Measurements from ENCODE around the gene ARMC2. TPM values are rescaled to one million over a fixed set of nuclear protein-coding genes. Genes with fewer than 3 reads are reported as not detected.
"Not testable (repeated sequence)": the region's sequence is repeated elsewhere in the genome, so short reads cannot be mapped to it uniquely, and the experiment has no call there.

The ARMC2 gene
- total RNA-seq, 4 donors from 2014 or later = 3.1 to 11.1 (median 5.7) TPM

GRCh38 chr6:108883172-108883571 is 35.0 kb downstream of the ARMC2 start:
- TF ChIP-seq CTCF (IDR thresholded peaks at IDR 0.05) = no peak
- no peak for TF ChIP-seq EP300 (IDR thresholded peaks at IDR 0.05)
- no peak for TF ChIP-seq POLR2A (IDR thresholded peaks at IDR 0.05)
- DNase-seq (ENCODE audit: low spot score in 2 of 2) = no peak
- Histone ChIP-seq H3K9me3 (peaks cover 0 to 6% (median 0%) of the 10 kb centered on the region in 4 donors), H3K36me3 (peaks cover 0 to 36% (median 0%) of the 10 kb centered on the region in 3 donors), H3K4me1 (peaks cover 0 to 1% (median under 1%) of the 10 kb centered on the region in 4 donors), H3K27me3 (no peaks in the 10 kb centered on the region), H3K4me3 (no peak overlapping the region), H3K27ac (no peak overlapping the region)
- 89 to 90% methylated on average over 1 of the region's 1 CpG for WGBS, 2 donors

- no peak for DNase-seq (ENCODE audit: low spot score in 2 of 2)
- Histone ChIP-seq H3K27ac (no peak overlapping the region), H3K9me3 (peaks cover 0 to 6% (median 0%) of the 10 kb centered on the region in 4 donors), H3K4me1 (no peaks in the 10 kb centered on the region), H3K27me3 (no peaks in the 10 kb centered on the region), H3K4me3 (no peak overlapping the region), H3K36me3 (peaks cover 0 to 29% (median 0%) of the 10 kb centered on the region in 3 donors)
- TF ChIP-seq CTCF (IDR thresholded peaks at IDR 0.05) = no peak
- no peak for TF ChIP-seq EP300 (IDR thresholded peaks at IDR 0.05)
- no peak for TF ChIP-seq POLR2A (IDR thresholded peaks at IDR 0.05)
- WGBS, 2 donors = 88 to 93% methylated on average over 9 of the region's 9 CpGs
These were observed 36.2 kb downstream of the ARMC2 start for GRCh38 chr6:108884211-108885059.

DNA sequence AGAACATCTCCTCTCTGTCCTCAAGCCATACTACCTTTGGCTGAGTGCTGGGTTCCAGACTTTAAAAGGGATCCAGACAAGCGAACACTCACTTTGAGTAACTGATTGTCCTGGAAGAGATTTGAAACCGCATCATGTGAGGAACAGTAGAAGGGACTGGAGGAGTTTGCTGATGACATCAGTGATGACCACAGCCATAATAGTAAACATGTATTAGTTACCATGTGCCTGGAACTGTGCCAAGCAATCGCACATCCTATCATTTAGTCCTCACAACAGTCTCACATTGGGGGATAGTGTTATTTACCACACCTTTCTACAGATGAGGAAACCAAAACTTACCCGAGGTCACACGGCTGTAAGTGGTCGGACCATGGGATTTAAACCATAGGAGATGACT is 39.8 kb downstream of the ARMC2 start:
- Histone ChIP-seq H3K27me3 (no peaks in the 10 kb centered on the region), H3K4me1 (peaks cover 0 to 2% (median 0%) of the 10 kb centered on the region in 4 donors), H3K36me3 (peaks cover 0 to 8% (median 0%) of the 10 kb centered on the region in 3 donors), H3K27ac (no peak overlapping the region), H3K9me3 (peaks cover 0 to under 1% (median 0%) of the 10 kb centered on the region in 4 donors), H3K4me3 (no peak overlapping the region)
- WGBS, 2 donors = 91 to 94% methylated on average over 6 of the region's 6 CpGs
- no peak for DNase-seq (ENCODE audit: low spot score in 2 of 2)
- no peak for TF ChIP-seq EP300 (IDR thresholded peaks at IDR 0.05)
- TF ChIP-seq CTCF (IDR thresholded peaks at IDR 0.05) = no peak
- TF ChIP-seq POLR2A (IDR thresholded peaks at IDR 0.05) = no peak

- no peak for TF ChIP-seq POLR2A (IDR thresholded peaks at IDR 0.05)
- TF ChIP-seq EP300 (IDR thresholded peaks at IDR 0.05) = no peak
- TF ChIP-seq CTCF (IDR thresholded peaks at IDR 0.05) = no peak
- Histone ChIP-seq H3K27me3 (no peaks in the 10 kb centered on the region), H3K9me3 (no peaks in the 10 kb centered on the region), H3K4me3 (no peak overlapping the region), H3K36me3 (peaks cover 0 to 4% (median 0%) of the 10 kb centered on the region in 3 donors), H3K27ac (no peak overlapping the region), H3K4me1 (peaks cover 0 to 8% (median 0%) of the 10 kb centered on the region in 4 donors)
- DNase-seq (ENCODE audit: low spot score in 2 of 2) = no peak
- 89 to 94% methylated on average over 2 of the region's 2 CpGs for WGBS, 2 donors
These were observed 40.5 kb downstream of the ARMC2 start for GRCh38 chr6:108888745-108889144.

DNA sequence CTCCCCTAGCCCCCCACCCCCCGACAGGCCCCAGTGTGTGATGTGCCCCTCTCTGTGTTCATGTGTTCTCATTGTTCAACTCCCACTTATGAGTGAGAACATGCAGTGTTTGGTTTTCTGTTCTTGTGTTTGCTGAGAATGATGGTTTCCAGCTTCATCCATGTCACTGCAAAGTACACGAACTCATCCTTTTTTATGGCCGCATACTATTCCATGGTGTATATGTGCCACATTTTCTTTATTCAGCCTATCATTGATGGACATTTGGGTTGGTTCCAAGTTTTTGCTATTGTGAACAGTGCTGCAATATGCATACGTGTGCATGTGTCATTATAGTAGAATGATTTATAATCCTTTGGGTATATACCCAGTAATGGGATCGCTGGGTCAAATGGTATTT is 42.7 kb downstream of the ARMC2 start:
- H3K36me3 ChIP-seq; DNase-seq (ENCODE audit: low spot score in 2 of 2); H3K4me3 ChIP-seq; H3K27ac ChIP-seq; H3K9me3 ChIP-seq; H3K27me3 ChIP-seq: not testable (repeated sequence)
- H3K4me1 ChIP-seq = peaks cover 0 to 18% (median 2%) of the 10 kb centered on the region in 4 donors
- WGBS, 2 donors = 87 to 95% methylated on average over 5 of the region's 5 CpGs

All from tibial nerve (tissue), 4 donors.